Measurements from ENCODE around the gene NPC2.

NPC2 gene

DNA sequence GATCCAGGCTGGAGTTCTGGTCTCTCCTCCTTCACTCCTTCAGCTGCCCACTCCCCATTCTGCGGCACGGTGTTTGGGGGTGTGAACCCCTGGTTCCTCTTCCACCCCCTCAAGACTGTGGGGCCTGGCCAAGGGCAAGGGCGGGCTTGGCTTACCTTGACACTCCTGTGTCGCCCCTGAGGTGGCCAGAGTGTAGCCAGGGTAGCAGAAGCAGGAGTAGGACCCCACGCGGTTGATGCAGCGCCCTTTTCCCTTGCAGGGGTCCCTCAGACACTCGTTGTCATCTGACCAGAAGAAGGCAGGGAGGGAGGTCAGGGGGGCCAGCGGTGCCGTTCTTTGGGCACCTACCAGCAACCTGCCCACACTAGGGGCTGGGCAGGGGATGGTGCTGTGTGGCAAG, 28.7 kb upstream of the NPC2 start:
- DNase-seq (ENCODE audit: low spot score), result no peak
- TF ChIP-seq, protein P1, sequence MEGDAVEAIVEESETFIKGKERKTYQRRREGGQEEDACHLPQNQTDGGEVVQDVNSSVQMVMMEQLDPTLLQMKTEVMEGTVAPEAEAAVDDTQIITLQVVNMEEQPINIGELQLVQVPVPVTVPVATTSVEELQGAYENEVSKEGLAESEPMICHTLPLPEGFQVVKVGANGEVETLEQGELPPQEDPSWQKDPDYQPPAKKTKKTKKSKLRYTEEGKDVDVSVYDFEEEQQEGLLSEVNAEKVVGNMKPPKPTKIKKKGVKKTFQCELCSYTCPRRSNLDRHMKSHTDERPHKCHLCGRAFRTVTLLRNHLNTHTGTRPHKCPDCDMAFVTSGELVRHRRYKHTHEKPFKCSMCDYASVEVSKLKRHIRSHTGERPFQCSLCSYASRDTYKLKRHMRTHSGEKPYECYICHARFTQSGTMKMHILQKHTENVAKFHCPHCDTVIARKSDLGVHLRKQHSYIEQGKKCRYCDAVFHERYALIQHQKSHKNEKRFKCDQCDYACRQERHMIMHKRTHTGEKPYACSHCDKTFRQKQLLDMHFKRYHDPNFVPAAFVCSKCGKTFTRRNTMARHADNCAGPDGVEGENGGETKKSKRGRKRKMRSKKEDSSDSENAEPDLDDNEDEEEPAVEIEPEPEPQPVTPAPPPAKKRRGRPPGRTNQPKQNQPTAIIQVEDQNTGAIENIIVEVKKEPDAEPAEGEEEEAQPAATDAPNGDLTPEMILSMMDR (IDR thresholded peaks at IDR 0.05; ENCODE audit: extremely low read depth, insufficient read depth, missing control alignments), result no peak
- in situ Hi-C loops (cut with MboI; ENCODE audit: low pct_unique_long_range_greater_than_20kb, low sequenced_read_pairs, unreplicated experiment), result no loop called here

DNA sequence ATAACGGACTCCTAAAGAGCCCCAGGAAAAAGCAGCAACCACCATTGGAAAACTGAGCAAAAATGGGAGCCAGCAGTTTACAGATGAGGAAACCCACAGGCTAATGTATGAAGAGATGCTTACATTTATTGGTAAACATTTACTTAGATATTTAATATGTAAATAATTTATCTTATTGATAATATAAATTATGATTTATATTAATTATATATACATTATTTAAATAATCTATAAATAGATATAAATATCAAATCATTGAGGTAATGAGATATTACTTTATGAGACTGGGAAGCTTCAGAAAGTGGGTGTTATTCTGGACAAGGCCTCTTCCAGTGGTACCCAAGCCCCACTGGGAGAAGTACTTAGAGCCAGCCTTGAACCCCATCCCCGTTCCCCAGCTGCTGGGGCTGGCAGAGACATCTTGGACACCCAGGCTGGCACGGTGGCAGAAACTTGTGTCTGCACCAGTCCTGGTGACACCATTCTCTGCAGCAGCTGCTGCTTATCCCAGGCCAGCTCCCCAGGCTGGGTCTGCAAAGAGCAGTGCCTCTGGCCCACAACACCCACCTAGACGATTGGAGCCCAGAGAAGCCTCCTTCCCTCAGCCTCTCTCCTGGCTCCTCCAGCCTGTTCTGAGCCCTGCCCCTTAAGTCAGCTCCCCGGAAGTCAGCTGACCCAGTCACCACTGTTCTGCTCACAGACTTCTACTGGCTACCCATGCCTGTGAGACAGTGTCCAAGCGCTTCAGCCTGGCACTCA, 26.4 kb upstream of the NPC2 start:
- no peak for DNase-seq (ENCODE audit: low spot score)
- TF ChIP-seq, protein P1 (IDR thresholded peaks at IDR 0.05; ENCODE audit: extremely low read depth, insufficient read depth, missing control alignments), result no peak
- in situ Hi-C loops (cut with MboI; ENCODE audit: low pct_unique_long_range_greater_than_20kb, low sequenced_read_pairs, unreplicated experiment), result no loop called here

DNA sequence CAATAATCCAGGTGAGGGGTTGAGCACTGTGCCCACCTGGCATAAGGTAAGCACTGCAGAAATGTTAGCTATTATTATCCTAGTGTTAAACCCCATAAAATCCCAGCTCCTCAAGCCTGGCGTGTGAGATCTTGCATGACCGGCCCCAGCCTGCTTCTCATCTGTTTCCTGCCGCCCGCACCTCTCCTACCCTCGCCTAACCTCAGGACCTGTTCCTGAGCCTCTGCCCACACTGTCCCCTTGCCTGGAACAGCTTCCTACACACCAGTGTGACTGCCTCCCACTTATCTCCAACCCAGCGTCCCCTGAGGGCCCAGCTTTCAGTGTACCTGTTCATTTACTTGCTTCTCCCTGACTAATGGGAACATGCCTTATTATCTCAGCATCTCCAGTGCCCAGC, 25.1 kb upstream of the NPC2 start:
- no peak for DNase-seq (ENCODE audit: low spot score)
- in situ Hi-C loops (cut with MboI; ENCODE audit: low pct_unique_long_range_greater_than_20kb, low sequenced_read_pairs, unreplicated experiment), result no loop called here
- TF ChIP-seq, protein P1 (IDR thresholded peaks at IDR 0.05; ENCODE audit: extremely low read depth, insufficient read depth, missing control alignments), result no peak

DNA sequence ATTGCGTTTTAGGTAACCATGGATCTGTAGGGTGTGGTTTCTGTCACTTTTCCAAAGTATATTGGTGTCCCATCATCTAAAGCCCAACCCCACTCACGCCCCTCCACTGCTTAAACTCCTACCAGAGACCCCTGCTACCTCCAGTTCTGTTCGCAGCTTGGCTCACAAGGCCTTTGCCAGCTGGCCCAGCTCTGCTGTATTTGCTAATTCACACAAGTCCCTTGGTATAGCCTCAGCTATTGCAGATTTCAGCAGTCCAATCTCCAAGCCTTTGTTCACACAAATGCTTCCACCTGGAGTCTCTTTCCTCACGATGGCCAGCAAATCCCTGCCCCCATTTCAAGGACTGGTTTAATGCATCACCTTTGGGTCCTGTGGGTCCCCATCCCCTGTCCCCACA, 24.6 kb upstream of the NPC2 start:
- TF ChIP-seq, protein P1 (IDR thresholded peaks at IDR 0.05; ENCODE audit: extremely low read depth, insufficient read depth, missing control alignments), result no peak
- DNase-seq (ENCODE audit: low spot score), result no peak
- in situ Hi-C loops (cut with MboI; ENCODE audit: low pct_unique_long_range_greater_than_20kb, low sequenced_read_pairs, unreplicated experiment), result no loop called here

DNA sequence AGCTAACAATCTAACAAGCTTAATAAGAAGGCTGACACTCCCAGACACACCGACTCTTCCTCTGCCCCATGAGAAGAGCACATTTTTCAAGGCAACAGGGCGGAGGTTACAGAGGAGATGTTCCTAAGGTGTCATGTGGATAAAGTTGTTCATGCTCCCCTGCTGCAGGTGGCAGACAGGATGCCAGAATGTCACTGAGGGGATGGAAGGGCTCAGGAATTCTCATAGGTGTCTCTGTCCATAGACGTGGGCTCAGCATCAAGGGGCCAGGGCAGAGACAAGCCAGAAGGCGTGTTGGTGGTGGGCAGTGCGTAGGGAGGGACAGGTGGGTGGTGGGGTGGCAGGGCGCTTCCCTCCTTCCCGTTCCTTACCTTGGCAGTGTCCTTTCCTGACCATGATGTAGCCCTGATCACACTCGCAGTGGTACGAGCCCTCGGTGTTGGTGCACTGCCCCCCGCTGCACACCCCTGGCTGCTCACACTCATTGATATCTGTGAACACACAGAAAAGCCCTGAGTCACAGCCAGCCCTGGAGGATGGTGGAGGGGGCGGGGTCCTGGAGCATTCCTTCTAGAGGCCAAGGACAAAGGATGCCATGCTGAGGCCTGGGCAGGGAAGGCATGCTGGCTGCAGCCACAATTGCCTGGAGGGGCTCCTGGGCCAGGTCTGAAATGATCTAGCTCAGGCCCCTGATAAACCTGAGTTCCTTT, 23.5 kb upstream of the NPC2 start:
- in situ Hi-C loops (cut with MboI; ENCODE audit: low pct_unique_long_range_greater_than_20kb, low sequenced_read_pairs, unreplicated experiment), result no loop called here
- TF ChIP-seq, protein P1 (IDR thresholded peaks at IDR 0.05; ENCODE audit: extremely low read depth, insufficient read depth, missing control alignments), result no peak
- DNase-seq (ENCODE audit: low spot score), result no peak

DNA sequence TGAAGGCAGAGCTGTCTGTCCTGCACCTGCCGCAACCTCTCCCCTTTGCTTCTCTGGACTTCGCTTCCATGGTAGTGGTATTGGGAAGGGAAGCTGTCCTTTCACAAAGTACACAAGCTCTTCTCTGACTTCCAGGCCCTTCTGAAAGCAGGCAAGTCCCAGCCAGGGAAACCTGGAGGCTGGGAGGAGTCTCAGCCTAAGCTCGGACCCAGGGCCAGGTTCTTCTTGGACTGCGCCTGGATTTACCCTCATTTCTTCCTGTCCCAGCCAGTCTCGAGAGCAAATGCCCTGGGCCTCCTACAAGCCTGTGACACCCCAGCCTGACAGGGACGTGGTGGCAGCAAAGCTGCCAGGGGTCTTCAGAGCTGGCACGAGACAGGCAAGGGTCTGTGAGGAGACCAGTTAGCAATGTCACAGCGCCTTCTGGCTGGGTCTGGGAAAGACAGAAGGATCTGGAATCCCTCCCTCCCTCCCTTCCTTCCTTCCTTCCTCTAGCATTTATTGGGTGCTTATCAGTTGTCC, 22.8 kb upstream of the NPC2 start:
- TF ChIP-seq, protein P1 (IDR thresholded peaks at IDR 0.05; ENCODE audit: extremely low read depth, insufficient read depth, missing control alignments), result no peak
- no peak for DNase-seq (ENCODE audit: low spot score)
- in situ Hi-C loops (cut with MboI; ENCODE audit: low pct_unique_long_range_greater_than_20kb, low sequenced_read_pairs, unreplicated experiment), result no loop called here
